Raji (cell line): ENCODE measurements around the gene CARTPT.

Experiments used
- POLR2A ChIP-seq: IDR thresholded peaks from 2 replicates; pipeline ENCODE4 v1.6.1; 2011; ENCODE audit warnings: low read depth, low read length, control low read depth; ENCODE audit not compliant: insufficient read depth

The CARTPT gene

GRCh38 chr5:71706906-71707305, 12.2 kb upstream of the CARTPT start:
- TF ChIP-seq POLR2A = no peak

- no peak for TF ChIP-seq POLR2A
Observed at GRCh38 chr5:71711610-71712009, 7.5 kb upstream of the CARTPT start.

GRCh38 chr5:71714911-71715310, 4.2 kb upstream of the CARTPT start:
- TF ChIP-seq POLR2A = no peak

GRCh38 chr5:71727978-71728377, 8.9 kb downstream of the CARTPT start:
- no peak for TF ChIP-seq POLR2A

- TF ChIP-seq POLR2A = no peak
Observed at GRCh38 chr5:71731015-71731414, 11.9 kb downstream of the CARTPT start.

- TF ChIP-seq POLR2A = no peak
Observed at GRCh38 chr5:71732011-71732410, 12.9 kb downstream of the CARTPT start.

- TF ChIP-seq POLR2A = no peak
Observed at GRCh38 chr5:71734141-71734540, 15.1 kb downstream of the CARTPT start.

GRCh38 chr5:71737931-71738539, 19.0 kb downstream of the CARTPT start:
- TF ChIP-seq POLR2A = no peak

- TF ChIP-seq POLR2A = no peak
Observed at GRCh38 chr5:71738662-71739361, 19.7 kb downstream of the CARTPT start.

GRCh38 chr5:71740015-71740753, 21.1 kb downstream of the CARTPT start:
- TF ChIP-seq POLR2A = no peak

- no peak for TF ChIP-seq POLR2A
Observed at GRCh38 chr5:71743155-71743554, 24.1 kb downstream of the CARTPT start.

GRCh38 chr5:71744009-71744790, 25.1 kb downstream of the CARTPT start:
- TF ChIP-seq POLR2A = no peak

GRCh38 chr5:71747182-71747581, 28.1 kb downstream of the CARTPT start:
- no peak for TF ChIP-seq POLR2A

- no peak for TF ChIP-seq POLR2A
Observed at GRCh38 chr5:71748360-71748759, 29.3 kb downstream of the CARTPT start.

GRCh38 chr5:71751422-71751821, 32.3 kb downstream of the CARTPT start:
- TF ChIP-seq POLR2A = no peak

GRCh38 chr5:71752441-71753190, 33.5 kb downstream of the CARTPT start:
- TF ChIP-seq POLR2A = no peak
